Keratinocyte (primary cell): ENCODE data around the gene FHAD1. TPM values are rescaled to one million over a fixed set of nuclear protein-coding genes. Genes with fewer than 3 reads are reported as not detected.
"Not testable (repeated sequence)": the region's sequence is repeated elsewhere in the genome, so short reads cannot be mapped to it uniquely, and the experiment has no call there.

Source experiments
- DNase-seq: peaks from one replicate; pipeline ENCODE4 v3.0.0-alpha.2; 2011; ENCODE audit warnings: low read depth, missing footprints, low spot score
- FAIRE-seq: peaks from 2 replicates; lab custom pipeline; 2011; peaks lifted over from hg19 to GRCh38; lab: Jason Lieb, UNC
- H2AFZ ChIP-seq: 2 replicates; pipeline ENCODE4 v1.6.0; 2012; ENCODE audit warnings: low read length, control low read depth, inconsistent platforms; ENCODE audit not compliant: control insufficient read depth
- H3K27ac ChIP-seq: 2 replicates; pipeline ENCODE4 v1.5.1; 2011; ENCODE audit warnings: low read length; ENCODE audit not compliant: control insufficient read depth, insufficient read depth
- H3K27me3 ChIP-seq: 3 replicates; pipeline ENCODE4 v1.6.0; 2011; ENCODE audit warnings: low read length; ENCODE audit not compliant: control insufficient read depth, insufficient read depth; ENCODE audit errors: extremely low read depth
- H3K36me3 ChIP-seq, 2 experiments: 2 replicates in 1 of 2; 3 replicates in 1 of 2; pipeline ENCODE4 v1.5.1; 2011; ENCODE audit warnings: low read length in 2 of 2, mild to moderate bottlenecking in 1 of 2; ENCODE audit not compliant: control insufficient read depth in 2 of 2, insufficient read depth in 2 of 2; ENCODE audit errors: extremely low read depth in 1 of 2
- H3K4me1 ChIP-seq: 3 replicates; pipeline ENCODE4 v1.5.1; 2011; ENCODE audit warnings: low read length; ENCODE audit not compliant: control insufficient read depth, insufficient read depth; ENCODE audit errors: extremely low read depth
- H3K4me2 ChIP-seq: 3 replicates; pipeline ENCODE4 v1.6.0; 2011; ENCODE audit warnings: low read depth, low read length; ENCODE audit not compliant: control insufficient read depth, insufficient read depth; ENCODE audit errors: extremely low read depth
- H3K4me3 ChIP-seq, 3 experiments: fragments of 200-600 bp in 1 of 3; sonication (generic) in 1 of 3; 2 replicates in 2 of 3; 3 replicates in 1 of 3; pipeline ENCODE4 v1.5.1; 2011 to 2016; ENCODE audit warnings: low read length in 3 of 3, mild to moderate bottlenecking in 3 of 3, control low read depth in 2 of 3, inconsistent platforms in 1 of 3, low read depth in 1 of 3, mixed read lengths in 1 of 3, mixed run types in 1 of 3, moderate library complexity in 1 of 3; ENCODE audit not compliant: control insufficient read depth in 2 of 3, insufficient read depth in 2 of 3; ENCODE audit errors: extremely low read depth in 1 of 3
- H3K79me2 ChIP-seq: 2 replicates; pipeline ENCODE4 v1.6.0; 2012; ENCODE audit warnings: low read length; ENCODE audit not compliant: control insufficient read depth, insufficient read depth
- H3K9ac ChIP-seq: 3 replicates; pipeline ENCODE4 v1.6.0; 2011; ENCODE audit warnings: low read length; ENCODE audit not compliant: control insufficient read depth, insufficient read depth; ENCODE audit errors: extremely low read depth
- H3K9me1 ChIP-seq: 3 replicates; pipeline ENCODE4 v1.6.0; 2011; ENCODE audit warnings: low read length; ENCODE audit not compliant: control insufficient read depth, insufficient read depth; ENCODE audit errors: extremely low read depth
- H3K9me3 ChIP-seq: 2 replicates; pipeline ENCODE4 v1.5.1; 2012; ENCODE audit warnings: low read depth, low read length; ENCODE audit not compliant: control insufficient read depth
- H4K20me1 ChIP-seq: 3 replicates; pipeline ENCODE4 v1.6.0; 2011; ENCODE audit warnings: low read length; ENCODE audit not compliant: control insufficient read depth, insufficient read depth; ENCODE audit errors: extremely low read depth
- CTCF ChIP-seq, 3 experiments: IDR thresholded peaks in 1 of 3; conservative IDR thresholded peaks in 1 of 3; optimal IDR thresholded peaks in 1 of 3; 2 replicates in 2 of 3; 3 replicates in 1 of 3; pipeline versions ENCODE3 to v1.5.1; 2011; ENCODE audit warnings: low read length in 3 of 3, mild to moderate bottlenecking in 3 of 3, moderate library complexity in 2 of 3, control low read depth in 1 of 3, inconsistent platforms in 1 of 3; ENCODE audit not compliant: insufficient read depth in 2 of 3; ENCODE audit errors: extremely low read depth in 1 of 3
- EZH2 ChIP-seq: IDR thresholded peaks from one replicate; pipeline ENCODE4 v1.6.1; 2012; ENCODE audit warnings: inconsistent platforms, mild to moderate bottlenecking, low read length, moderate library complexity
- dilution Hi-C: fragments of 300-500 bp; cut with MboI; formaldehyde crosslinking; loops from one replicate; pipeline ENCODE4 v1.7.0; 2020; ENCODE audit warnings: low sequenced_read_pairs; ENCODE audit not compliant: extremely low pct_ligation_motif_present
- polyA plus RNA-seq, 5 experiments: library from polyadenylated mRNA; depleted of rRNA in 3 of 5; stranded (reverse) in 3 of 5; stranded (forward) in 1 of 5; unstranded in 1 of 5; fragments of >200 nt; gene quantifications; 1 replicate in 1 of 5; 2 replicates in 3 of 5; 3 replicates in 1 of 5; pipeline versions ENCODE4 v1.2.1 to v1.2.3, GENCODE V29; 2011 to 2012; ENCODE audit warnings: missing spikeins in 2 of 5, low read depth in 1 of 5, low replicate concordance in 1 of 5

FHAD1 gene
- polyA plus RNA-seq, 1 donor (not counting 4 experiments of a cell fraction or from before 2014, with no cell fraction given), result 0.09 TPM

DNA sequence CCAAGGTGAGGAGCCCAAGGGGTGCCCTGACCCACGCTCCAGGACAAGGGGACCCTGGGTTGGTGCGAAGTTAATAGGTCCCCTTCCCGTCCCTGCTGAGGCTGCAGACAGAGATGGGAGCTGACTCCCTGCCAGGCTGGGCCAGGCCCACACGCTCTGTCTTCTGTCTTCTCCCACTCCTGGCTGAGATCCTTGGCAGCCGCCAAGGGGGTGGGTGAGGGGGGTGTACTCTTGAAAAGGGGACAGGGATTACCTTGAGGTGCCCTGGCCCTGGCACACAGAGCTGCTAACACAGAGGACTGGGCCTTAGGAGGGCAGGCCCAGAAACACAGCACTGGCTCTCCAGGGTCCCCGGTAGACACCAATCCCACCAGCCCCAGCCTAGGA lies 180.2 kb downstream of the FHAD1 start:
- Histone ChIP-seq H3K79me2 (peaks cover 32% of the 10 kb centered on the region), H3K4me3 (no peak overlapping the region), H3K27me3 (no peaks in the 10 kb centered on the region), H3K4me2 (no peak overlapping the region), H3K9me1 (no peaks in the 10 kb centered on the region), H3K27ac (no peak overlapping the region), H3K9me3 (no peaks in the 10 kb centered on the region), H2AFZ (no peak overlapping the region), H3K36me3 (peaks cover 14 to 31% of the 10 kb centered on the region in 2 experiments), H3K9ac (no peak overlapping the region), H4K20me1 (peaks cover 28% of the 10 kb centered on the region), H3K4me1 (peaks cover 26% of the 10 kb centered on the region)
- FAIRE-seq, result no peak
- no peak for DNase-seq
- dilution Hi-C loops, result no loop called here
- TF ChIP-seq EZH2 (no peak), CTCF (optimal IDR thresholded peaks at IDR 0.05 in 1 of 3, IDR thresholded peaks at IDR 0.05 in 1 of 3, conservative IDR thresholded peaks at IDR 0.05 in 1 of 3; ENCODE audit: extremely low read depth in 1 of 3, insufficient read depth in 2 of 3, low read length in 3 of 3) (no peak)

DNA sequence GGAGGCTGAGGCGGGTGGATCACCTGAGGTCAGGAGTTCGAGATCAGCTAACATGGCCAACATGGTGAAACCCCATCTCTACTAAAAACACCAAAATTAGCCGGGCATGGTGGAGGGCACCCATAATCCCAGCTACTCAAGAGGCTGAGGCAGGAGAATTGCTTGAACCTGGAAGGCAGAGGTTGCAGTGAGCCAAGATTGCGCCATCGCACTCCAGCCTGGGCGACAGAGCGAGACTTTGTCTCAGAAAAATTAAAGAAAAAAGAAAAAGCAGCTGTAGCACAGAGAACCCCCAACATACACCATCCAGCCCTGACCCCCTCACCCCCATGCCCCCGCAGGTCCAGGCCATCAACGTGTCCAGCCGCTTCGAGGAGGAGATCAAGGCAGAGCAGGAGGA lies 181.2 kb downstream of the FHAD1 start:
- H3K9ac ChIP-seq, H3K27ac ChIP-seq, H3K9me1 ChIP-seq, FAIRE-seq, H3K27me3 ChIP-seq, H3K4me3 ChIP-seq, H2AFZ ChIP-seq, DNase-seq, H3K4me2 ChIP-seq, dilution Hi-C loops, H3K9me3 ChIP-seq: not testable (repeated sequence)
- peaks cover 24% of the 10 kb centered on the region for H3K79me2 ChIP-seq
- H3K4me1 ChIP-seq, result peaks cover 26% of the 10 kb centered on the region
- H4K20me1 ChIP-seq, result peaks cover 23% of the 10 kb centered on the region
- H3K36me3 ChIP-seq, result peaks cover 14 to 31% of the 10 kb centered on the region in 2 experiments

GRCh38 chr1:15428815-15429435 lies 181.9 kb downstream of the FHAD1 start:
- dilution Hi-C loops, result no loop called here
- H3K36me3 ChIP-seq, result peaks cover 14 to 31% of the 10 kb centered on the region in 2 experiments

More at GRCh38 chr1:15428815-15429435, 181.9 kb downstream of the FHAD1 start:
- FAIRE-seq (no peak), DNase-seq (no peak)
- Histone ChIP-seq H3K4me1 (peaks cover 26% of the 10 kb centered on the region), H3K4me2 (no peak overlapping the region), H3K27me3 (no peaks in the 10 kb centered on the region), H3K4me3 (no peak overlapping the region), H3K79me2 (peaks cover 18% of the 10 kb centered on the region), H3K9ac (no peak overlapping the region), H4K20me1 (peaks cover 17% of the 10 kb centered on the region), H3K9me3 (no peaks in the 10 kb centered on the region), H3K9me1 (no peaks in the 10 kb centered on the region), H2AFZ (no peak overlapping the region), H3K27ac (no peak overlapping the region)
- TF ChIP-seq CTCF (optimal IDR thresholded peaks at IDR 0.05 in 1 of 3, IDR thresholded peaks at IDR 0.05 in 1 of 3, conservative IDR thresholded peaks at IDR 0.05 in 1 of 3; ENCODE audit: extremely low read depth in 1 of 3, insufficient read depth in 2 of 3, low read length in 3 of 3) (no peak), EZH2 (no peak)
